ENCODE measurements around the gene STON2.
A peak's percentile ranks its signal among the peaks of the same experiment; 100 is the strongest.
"Not testable (repeated sequence)": the region's sequence is repeated elsewhere in the genome, so short reads cannot be mapped to it uniquely, and the experiment has no call there.

STON2 gene

GRCh38 chr14:81416194-81416952 is 16.2 kb upstream of the STON2 start:
- DNase-seq = peak in 1 of 2 donors; percentile 79

DNA sequence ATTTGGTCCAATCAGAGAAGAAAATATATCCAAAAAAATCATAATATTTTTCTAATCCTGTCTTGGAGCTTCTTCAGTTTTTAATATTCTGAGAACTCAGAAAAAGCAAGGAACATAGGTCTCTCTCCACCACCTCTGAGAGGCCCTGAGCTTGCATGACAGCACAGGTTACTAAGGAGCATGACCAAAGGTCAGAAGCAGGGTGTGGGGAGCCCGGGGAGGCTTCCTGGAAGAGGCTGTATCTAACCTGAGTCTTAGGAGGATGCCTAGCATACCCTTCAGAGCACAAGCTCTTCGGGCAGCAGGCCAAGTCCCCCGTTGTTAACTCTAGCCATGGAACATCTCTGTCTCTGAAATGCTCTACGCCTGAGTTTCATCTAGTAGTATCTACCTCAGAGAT is 15.7 kb upstream of the STON2 start:
- DNase-seq = no peak

DNA sequence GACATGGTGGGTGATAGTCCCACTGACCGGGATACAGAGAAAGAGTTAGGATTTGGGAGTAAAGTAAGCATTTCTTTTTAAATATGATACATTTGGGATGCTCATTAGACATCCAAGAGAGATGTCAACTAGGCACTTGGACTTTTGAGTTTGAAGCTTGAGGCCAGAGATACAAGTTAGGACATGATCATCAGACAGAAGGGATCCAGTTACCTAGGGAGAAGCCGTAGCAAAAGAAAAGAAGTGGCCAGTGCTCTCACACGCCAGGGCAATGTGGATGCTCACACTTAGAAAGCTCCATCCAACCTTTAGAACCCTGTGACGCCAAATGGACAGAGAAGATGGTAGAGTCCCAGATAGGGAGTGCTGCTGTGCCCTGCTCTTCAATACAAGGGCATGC is 14.0 kb upstream of the STON2 start:
- no peak for DNase-seq

GRCh38 chr14:81412779-81413178 is 12.7 kb upstream of the STON2 start:
- no peak for DNase-seq

DNA sequence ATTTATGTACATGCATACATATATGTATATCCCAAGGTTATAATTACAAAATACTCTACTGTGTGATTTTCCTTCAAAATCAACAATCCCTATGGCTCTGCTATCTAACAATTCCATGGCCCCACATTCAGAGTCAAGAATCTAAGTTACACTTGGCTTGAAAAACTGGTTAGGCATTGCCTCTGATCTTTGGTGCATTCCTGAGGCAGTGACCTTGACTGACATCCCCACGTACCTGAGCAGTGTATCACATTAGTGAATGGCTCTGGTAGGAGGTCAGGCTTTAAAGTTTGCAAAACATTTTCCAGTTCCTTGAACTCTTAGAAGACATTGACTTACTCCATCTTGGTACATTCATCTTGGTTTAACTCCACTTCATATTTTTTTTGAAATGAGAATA is 8.5 kb upstream of the STON2 start:
- no peak for DNase-seq

GRCh38 chr14:81406863-81407262 is 6.7 kb upstream of the STON2 start:
- DNase-seq = no peak

- peak in 1 of 2 donors; percentile 78 for DNase-seq
These were observed 2.0 kb upstream of the STON2 start for GRCh38 chr14:81402123-81402495.

DNA sequence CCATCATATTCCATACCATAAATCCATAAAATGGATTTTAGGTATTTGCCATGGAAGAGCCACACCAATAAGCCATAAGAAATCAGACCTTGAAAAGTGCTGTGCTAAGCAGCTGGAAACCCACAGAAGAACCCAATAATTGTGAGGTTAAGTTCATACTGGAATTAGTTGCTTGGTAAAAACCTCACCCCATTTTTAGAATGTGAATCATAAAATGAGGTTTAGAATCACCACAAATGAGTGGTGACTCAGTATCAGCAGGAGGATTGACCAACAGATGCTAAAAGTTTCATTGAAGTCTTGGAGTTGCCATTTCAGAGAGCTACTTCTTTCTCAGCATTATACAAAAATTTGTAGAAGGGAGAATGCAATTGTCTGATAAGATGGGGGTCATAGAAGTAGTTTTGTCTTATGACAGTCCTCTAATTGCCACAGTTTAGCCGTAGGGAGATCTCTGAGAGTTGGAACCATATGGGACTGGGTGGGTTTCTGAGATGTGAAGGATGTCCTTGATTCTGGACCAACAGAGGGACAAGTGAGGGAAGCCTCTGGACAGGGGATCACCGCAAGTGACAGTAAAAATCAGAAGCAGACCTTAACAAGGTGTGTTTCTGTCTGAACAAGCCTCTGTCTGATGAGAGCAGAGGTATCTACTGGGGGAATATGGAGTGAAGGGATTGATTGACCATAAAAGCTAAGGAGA is 1.4 kb upstream of the STON2 start:
- peak in 1 of 2 donors; percentile 90 for DNase-seq

DNA sequence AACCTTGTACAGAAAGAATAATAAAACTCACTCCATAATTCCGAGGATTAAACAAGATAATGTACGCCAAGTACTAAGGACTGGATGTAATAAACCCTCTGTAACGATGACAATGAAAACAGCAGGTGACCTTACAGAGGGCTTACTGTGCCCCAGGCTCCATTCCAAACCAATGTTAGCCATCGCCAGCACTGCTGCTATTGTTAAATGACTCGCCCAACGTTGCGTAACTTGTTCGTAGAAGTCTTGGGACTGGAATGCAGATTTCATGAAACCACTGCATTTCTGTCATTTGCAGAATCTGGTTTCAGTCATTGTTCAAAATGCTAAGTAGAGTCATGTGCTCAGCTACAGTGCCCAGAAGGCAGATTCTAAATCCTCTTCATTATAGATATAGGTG is 728 bp upstream of the STON2 start:
- DNase-seq = no peak

GRCh38 chr14:81398196-81398891 is 1.8 kb downstream of the STON2 start:
- no peak for DNase-seq

DNA sequence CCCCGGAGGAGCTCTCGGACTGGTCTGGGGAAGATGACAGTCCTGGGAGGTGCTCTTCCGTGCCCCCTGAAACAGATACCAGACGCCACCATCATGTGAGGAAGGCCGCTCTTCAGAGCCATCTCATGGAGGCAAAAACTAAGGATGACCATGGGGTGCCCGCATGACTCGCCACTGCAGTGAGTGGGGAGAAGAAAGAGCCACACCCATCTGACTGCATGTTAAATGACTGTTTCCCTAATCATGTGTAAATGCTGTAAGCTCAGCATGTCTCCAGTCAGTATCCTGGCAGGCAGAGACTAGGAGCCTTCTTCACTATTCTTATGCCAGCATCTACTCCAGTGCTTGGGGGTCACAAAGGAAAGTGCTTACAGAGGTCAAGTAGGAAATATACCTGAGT is 4.0 kb downstream of the STON2 start:
- DNase-seq = no peak

DNA sequence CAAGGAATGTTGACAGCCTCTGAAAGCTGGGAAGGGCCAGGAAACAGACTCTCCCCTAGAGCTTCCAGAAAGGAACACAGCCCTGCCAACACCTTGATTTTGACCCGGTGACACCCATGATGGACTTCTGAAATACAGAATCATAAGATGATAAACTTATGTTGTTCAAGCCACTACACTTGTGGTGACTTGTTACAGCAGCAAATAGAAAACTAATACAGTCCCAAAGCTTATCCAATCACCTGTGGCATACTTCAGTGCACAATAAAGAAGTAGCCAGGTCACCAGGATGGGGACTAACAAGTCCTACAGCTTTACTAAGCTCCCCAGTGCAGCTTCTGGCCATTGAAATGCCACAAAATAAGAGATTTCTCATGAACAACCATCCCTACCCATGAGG is 5.4 kb downstream of the STON2 start:
- DNase-seq = no peak

GRCh38 chr14:81392976-81393643 is 7.0 kb downstream of the STON2 start:
- no peak for DNase-seq

- no peak for DNase-seq
These were observed 8.1 kb downstream of the STON2 start for GRCh38 chr14:81392052-81392451.

- peak in 1 of 2 donors; percentile 46 for DNase-seq
These were observed 9.4 kb downstream of the STON2 start for GRCh38 chr14:81390696-81391095.

DNA sequence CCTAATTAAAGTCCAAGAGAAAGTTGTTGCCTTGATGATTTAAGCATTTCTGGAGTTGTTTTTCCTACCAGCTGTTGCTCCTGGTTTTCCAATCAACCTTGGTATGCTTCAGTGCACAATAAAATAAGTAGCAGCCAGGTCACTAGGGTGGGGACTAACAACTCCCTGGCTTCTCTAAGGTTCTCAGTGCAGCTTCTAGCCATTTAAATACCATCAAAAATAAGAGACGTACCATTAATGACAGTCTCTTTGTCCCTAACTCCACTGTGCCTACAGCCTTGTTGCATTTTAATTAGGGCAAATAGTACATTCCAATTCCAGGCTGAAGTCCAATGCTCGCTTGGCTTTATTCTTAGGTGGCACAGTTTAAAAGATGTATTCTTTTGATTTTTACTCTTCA is 11.8 kb downstream of the STON2 start:
- no peak for DNase-seq

DNA sequence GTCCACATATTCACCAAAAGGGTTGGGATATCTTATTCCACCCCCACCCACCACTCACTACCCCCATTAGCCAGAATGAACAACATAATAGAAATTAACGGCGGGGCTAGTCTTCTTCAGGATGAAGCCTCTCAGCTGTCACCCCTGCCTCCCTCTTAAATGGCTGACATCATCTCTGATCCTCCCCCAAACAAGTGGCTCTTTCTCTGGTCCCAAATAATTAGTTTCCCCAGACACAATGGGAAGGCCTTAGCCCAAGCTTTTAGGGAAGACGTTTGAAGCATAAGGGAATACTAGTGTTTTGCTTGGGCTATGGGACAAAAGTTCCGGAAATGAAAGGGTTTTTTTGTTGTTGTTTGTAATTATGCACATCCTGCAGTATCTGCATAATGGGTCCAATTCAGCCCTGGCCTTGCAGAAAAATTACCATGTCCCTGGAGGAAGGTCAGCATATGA is 13.8 kb downstream of the STON2 start:
- DNase-seq = no peak

DNA sequence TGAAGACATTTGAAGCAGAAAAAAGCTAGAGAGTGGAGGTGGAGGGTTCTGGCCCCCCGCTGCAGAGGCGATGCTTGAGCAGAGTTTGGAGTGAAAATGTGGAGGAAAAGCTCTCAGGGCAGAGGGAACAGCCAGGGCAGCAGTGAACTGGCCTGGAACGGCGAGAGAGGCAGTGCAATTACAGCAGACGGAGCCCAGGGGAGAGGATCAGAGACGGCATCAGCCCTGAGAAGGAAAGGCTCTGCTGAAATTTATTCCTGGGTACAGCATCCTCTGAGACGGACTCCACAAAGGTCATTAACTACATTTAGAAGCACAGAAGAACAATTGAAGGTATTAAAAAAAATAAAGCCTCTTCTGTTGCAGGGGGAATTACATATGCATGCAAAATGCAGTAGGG is 14.2 kb downstream of the STON2 start:
- DNase-seq = no peak

DNA sequence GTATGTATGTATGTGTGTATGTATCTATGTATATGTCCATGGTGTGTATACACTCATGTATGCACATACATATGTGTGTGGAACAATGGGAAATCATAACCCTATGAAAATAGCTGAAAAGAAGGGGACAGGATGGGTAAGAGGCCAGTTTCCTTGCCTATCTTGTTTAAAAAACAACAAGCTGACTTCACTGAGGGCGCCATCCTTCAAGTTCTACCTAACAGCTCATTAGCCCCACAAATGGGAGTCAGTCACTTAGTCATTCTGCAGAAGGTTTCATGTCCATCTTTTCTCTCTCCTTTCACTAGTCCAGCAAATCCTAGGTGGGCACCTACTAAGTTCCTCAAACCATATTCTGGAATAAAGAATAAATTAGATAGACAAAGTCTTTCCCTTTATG is 14.7 kb downstream of the STON2 start:
- no peak for DNase-seq

- DNase-seq = no peak
These were observed 15.2 kb downstream of the STON2 start for GRCh38 chr14:81384900-81385299.

DNA sequence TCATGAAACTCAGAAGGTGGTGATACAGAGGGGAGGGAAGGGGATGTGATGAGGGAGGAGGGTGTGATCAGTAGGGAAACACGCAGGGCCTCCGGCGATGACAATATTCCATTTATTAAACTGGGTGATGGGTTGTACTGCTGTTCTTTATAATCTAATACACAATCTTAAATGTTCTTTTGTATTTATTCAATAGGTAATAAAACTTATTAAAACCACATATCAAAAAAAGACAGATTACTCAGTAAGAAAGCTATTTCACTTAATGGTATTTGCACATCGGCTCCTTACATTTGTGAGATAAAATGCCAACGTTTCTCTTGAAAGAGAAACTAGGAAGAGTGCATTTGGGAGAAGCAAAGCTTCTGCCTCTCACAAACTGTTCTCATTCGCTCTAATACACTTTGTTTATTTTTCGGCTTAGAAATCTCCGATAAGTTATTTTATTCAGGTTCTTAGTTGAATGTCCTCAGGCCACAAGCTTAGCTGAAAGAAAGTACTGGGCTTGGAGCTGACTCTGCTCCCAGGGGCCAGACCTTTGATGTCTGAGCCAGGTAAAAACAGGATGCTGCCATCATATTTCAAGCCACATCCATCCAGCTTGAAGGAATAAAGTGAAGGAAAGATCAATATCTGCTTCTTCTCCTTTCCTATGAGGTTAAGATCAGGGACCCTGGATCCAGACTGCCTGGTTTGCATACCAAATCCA is 17.5 kb downstream of the STON2 start:
- no peak for DNase-seq

DNA sequence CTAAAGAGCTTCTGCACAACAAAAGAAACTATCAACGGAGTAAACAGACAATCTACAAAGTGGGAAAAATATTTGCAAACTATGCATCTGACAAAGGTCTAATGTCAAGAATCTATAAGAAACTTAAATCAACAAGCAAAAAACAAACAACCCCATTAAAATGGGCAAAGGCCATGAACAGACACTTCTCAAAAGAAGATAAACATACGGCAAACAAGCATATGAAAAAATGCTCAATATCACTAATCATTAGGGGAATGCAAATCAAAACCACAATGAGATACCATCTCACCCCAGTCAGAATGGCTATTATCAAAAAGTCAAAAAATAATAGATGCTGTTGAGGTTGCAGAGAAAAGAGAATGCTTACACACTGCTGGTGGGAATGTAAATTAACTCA is 20.1 kb downstream of the STON2 start:
- DNase-seq = not testable (repeated sequence)

- DNase-seq = no peak
These were observed 28.3 kb downstream of the STON2 start for GRCh38 chr14:81371802-81372201.

Measured in bone marrow (tissue), 2 donors.